RKO (cell line): ENCODE results near the gene INTS3.
"Not testable (repeated sequence)": the region's sequence is repeated elsewhere in the genome, so short reads cannot be mapped to it uniquely, and the experiment has no call there.

ENCODE experiments used
- DNase-seq: peaks from one replicate; pipeline ENCODE4 v3.0.0-alpha.2; 2016; ENCODE audit warnings: low spot score

INTS3 gene

GRCh38 chr1:153752072-153752471 is 24.2 kb downstream of the INTS3 start:
- DNase-seq, result no peak

DNA sequence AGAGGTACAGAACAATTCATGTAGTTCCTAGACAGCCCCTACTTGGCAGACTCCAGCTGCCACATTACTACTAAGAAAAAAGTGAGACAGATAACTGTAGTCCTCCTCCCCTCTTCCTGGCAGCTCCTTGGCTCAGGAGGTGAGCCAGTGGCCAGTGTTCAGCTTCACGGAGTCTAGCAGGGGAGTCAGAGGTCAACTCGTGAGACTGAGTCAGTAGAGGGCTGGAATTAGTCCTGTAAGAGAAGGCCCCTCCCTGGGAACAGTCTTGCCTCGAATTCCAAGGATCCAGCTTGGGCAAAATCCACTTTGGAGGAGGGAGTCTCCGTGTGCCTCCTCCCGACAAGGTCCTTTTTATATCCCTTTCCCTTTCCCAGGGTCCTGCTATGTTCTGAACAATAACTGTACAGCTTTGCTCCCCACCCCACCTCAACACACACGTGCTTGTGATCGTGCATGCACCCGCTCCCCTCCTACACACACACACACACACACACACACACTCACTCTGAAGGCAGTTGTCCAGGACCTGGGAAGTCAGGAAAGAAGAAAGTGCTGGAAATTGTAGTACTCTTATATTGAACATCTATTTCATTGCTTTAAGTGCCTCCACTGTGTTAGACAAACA is 24.8 kb downstream of the INTS3 start:
- DNase-seq, result no peak

- no peak for DNase-seq
These were observed 26.4 kb downstream of the INTS3 start for GRCh38 chr1:153754266-153754665.

DNA sequence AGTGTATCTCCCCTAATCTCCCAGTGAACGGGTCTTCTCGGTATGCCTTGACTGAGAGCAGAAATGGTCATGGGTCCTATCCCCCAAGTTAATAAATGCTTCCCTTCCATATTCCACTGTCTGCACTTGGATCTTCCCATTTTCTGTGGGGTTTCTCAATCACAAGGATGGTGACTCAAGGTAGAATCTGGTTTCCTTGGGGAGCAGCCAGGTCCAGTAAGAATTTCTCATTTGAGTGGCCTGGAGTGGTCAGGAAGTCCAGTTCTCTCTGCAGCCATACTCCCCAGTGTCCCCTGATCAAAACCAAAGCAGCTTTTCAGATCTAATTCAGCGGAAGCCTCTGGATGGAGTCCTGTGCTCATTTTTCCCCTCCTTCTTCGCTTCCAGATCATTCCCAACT is 32.6 kb downstream of the INTS3 start:
- no peak for DNase-seq

DNA sequence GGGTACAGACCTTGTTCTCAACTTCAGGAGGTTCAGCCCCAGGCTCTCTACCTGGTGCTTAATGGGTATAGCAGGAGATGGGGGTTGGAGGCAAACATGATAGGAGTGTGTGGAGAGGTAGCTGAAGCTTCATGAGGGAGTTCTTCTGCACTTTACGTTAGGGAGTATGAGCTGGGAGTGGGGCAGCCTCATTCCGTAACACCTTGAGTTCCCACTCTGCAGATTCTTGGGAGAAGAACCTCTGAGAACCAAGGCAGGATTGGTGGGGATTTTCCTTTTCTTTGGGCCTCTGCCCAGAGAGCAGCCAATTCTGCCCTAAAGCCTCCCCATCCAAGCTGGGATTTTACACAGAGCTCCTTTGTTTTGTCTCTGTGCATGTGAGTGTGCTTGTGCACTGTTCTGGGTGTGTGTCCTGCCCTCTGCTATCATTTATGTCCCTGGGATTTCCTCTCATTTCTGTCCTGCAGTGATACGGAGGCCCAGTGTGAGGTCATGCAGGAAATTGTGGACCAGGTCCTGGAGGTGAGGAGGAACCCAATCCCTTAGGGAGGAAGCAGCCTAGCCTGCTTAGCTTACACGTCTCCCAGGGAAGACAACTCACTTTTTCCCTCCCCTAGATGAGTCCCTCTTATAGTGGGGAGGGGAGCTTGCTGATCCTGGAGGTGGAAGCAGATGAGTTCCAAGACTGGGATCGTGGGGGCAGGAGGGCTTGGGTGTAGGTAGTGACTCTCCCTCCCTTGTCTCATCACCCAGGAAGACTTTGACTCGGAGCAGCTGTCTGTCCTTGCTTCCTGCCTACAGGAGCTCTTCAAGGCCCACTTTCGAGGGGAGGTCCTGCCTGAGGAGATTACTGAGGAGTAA is 35.7 kb downstream of the INTS3 start:
- no peak for DNase-seq

- DNase-seq, result no peak
These were observed 36.5 kb downstream of the INTS3 start for GRCh38 chr1:153764310-153764709.

- DNase-seq, result not testable (repeated sequence)
These were observed 38.8 kb downstream of the INTS3 start for GRCh38 chr1:153766663-153767062.

GRCh38 chr1:153767519-153767918 is 39.7 kb downstream of the INTS3 start:
- no peak for DNase-seq

DNA sequence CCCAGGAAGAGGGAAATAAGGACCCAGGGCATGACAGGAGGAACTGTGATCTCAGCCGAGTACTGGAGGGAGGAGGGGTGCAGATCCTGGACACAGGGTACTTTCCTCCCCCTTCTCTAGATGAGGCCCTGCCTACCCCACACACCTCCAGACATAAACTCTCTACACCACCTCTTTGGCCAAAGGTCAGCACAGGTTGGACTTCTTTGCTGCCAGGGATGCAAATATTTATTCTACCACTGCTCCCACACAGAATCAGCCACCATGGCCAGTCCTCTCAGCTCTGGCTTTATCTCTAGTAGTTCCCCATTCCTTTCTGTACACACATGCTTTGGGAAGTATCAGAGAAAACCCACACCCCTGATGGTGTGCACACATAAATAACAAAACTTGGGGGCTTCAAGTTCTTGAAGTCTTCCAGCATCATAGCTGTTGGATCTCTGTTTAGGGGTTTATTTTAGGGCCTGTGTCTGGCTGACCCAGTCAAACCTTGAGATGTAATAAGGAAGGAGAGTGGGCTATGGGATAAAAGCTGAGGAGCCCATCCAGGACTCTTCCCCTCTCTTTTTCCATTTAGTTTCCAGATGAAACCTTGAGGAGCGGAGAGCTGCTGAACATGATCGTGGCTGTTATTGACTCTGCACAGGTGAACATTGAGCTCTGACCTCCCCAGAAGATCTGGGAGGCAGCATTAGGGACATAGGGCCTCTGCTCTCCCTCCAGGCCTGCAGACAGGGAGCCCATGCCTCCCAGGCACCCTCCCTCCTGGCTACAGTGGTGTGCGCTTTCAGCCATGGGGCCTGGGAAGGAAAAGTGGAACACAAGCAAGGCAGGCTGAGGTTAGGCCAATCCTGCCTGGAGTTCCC is 40.7 kb downstream of the INTS3 start:
- DNase-seq, result no peak

DNA sequence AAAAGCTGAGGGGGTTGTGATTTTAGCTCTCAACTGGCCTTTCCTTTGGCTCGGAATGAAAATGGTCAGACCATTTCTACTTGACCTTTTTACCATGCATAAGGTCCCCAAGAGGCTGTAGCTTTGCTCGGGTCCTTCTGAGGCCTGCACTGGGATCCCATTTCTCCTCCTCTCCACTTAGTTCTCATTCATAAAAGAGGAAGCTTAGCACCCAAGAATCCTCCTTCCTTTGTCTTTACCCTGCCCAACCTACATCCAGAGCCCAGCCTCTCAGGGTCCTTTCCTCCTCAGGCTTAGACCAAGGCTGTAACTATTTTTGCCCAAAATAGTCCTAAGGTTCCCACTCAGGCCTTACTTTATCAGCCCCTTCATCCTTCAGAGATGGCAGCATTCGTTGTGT is 41.4 kb downstream of the INTS3 start:
- no peak for DNase-seq

- DNase-seq, result no peak
These were observed 42.9 kb downstream of the INTS3 start for GRCh38 chr1:153770797-153771196.

DNA sequence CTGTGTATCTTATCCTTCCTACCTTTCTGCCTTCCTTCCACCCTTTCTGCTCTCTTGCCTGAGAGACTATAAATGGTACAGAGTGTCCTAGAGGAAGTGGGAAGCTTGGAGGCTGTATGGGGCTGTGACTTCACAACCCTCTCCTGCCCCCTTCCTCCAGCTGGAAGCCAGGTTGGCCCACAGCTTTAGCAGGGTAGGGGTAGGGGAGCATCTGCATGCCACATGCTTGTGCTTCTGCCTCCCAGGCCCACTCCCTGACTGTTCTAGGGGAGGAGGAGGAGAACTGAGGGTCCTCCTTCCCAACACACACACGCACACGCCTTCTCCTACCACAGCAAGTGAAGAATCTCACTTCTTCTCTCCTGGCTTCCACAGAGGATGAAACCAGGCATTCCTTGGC is 43.4 kb downstream of the INTS3 start:
- no peak for DNase-seq

DNA sequence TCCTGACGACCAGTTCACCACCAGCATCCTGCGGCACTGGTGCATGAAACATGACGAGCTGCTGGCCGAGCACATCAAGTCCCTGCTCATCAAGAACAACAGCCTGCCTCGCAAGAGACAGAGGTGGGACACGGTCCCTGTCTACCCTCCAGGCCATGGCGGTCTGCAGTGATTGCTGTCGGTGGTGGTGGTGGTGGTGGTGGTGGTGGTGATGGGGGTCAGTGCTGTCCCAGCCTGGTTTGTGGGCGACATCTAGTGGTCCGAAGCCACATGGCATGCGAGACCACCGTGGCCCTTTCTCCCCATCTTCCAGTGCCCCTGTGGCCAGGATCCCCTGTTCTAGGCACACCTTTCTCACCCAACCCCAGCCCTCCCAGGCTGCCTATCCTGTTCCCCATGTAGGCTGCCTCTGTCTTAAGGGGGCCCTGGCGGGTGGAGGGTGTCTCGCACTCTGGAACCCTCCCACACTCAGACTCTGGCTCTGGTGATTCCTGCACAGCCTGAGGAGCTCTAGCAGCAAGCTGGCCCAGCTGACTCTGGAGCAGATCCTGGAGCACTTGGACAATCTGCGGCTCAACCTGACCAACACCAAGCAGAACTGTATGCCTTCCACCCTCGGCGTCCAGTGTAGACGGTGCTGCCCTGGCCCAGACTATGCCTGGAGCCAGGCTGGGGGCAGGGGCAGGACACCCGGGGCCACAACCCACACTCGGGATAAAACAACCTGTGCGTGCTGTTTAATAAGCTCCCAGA is 44.2 kb downstream of the INTS3 start:
- DNase-seq, result no peak

- DNase-seq, result no peak
These were observed 45.5 kb downstream of the INTS3 start for GRCh38 chr1:153773096-153773921.

GRCh38 chr1:153774026-153774595 is 46.3 kb downstream of the INTS3 start:
- no peak for DNase-seq

DNA sequence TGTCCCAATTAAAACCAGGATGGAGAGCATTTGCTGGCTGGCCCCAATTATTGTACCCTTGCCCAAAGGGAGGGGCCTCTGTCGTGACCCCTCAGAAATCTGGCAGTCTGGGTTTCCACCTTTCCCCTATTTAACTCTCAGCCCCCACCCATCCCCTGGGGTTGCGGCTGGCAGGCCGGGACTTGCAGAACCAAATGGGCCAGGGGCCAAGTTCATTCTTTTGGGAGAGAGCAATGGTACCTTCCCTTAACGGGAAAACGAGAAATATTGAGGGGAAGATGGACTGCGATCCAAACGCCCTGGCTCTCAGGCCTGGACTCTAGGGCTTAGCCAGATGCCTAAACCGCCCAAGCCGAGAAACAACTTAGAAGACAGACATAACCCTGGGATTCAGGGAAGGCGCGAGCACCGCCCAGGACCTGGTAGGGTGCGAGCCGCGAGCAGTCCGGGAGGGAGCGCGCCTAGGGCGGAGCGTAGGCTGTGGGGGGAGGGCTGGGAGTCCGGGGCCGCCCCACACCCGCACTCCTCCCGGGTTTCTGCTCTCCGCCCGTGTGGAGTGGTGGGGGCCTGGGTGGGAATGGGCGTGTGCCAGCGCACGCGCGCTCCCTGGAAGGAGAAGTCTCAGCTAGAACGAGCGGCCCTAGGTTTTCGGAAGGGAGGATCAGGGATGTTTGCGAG is 47.1 kb downstream of the INTS3 start, which contains the start of gene SLC27A3:
Gene SLC27A3 (plus strand): TSS at position 628 of the 678 bp plus-strand sequence. CDS start 91 bp downstream, outside the sequence.
- peak; percentile 31 for DNase-seq

DNA sequence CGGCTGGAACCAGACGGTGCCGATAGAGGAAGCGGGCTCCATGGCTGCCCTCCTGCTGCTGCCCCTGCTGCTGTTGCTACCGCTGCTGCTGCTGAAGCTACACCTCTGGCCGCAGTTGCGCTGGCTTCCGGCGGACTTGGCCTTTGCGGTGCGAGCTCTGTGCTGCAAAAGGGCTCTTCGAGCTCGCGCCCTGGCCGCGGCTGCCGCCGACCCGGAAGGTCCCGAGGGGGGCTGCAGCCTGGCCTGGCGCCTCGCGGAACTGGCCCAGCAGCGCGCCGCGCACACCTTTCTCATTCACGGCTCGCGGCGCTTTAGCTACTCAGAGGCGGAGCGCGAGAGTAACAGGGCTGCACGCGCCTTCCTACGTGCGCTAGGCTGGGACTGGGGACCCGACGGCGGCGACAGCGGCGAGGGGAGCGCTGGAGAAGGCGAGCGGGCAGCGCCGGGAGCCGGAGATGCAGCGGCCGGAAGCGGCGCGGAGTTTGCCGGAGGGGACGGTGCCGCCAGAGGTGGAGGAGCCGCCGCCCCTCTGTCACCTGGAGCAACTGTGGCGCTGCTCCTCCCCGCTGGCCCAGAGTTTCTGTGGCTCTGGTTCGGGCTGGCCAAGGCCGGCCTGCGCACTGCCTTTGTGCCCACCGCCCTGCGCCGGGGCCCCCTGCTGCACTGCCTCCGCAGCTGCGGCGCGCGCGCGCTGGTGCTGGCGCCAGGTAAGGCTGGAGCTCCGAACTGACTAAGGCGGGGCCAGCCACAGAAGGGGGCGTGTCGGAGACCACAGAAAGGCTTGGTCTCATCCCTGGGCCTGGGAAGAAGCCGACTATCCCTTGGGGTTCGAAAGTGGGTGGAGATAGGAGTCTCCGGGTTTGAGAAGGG is 47.8 kb downstream of the INTS3 start:
- DNase-seq, result peak; percentile 61

GRCh38 chr1:153776352-153776751 is 48.5 kb downstream of the INTS3 start:
- DNase-seq, result no peak

DNA sequence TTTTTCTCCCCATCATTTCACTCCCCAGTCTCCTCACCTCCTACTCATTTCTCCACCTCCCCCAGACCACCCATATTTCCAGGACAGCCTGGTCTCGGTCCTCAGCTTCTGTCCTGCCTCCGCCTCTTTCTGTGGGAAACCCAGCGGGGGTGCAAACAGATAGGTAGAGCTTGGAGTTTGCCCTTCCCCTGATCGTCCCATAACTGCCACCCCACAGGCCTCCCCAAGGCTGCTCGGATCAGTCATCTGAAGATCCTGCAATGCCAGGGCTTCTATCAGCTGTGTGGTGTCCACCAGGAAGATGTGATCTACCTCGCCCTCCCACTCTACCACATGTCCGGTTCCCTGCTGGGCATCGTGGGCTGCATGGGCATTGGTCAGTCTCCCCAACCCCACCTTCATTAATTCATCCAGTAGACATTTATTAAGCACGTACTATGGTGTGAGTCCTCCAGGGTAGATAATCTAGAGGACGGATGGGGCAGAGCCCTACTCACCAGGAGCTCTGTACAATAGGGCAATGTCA is 49.1 kb downstream of the INTS3 start:
- no peak for DNase-seq
